GM10847 (cell line): ENCODE data around the gene FASN.

Source experiments
- POLR2A ChIP-seq: IDR thresholded peaks from 2 replicates; pipeline ENCODE4 v1.6.1; 2011; ENCODE audit not compliant: insufficient read length; ENCODE audit errors: extremely low read depth

The FASN gene

DNA sequence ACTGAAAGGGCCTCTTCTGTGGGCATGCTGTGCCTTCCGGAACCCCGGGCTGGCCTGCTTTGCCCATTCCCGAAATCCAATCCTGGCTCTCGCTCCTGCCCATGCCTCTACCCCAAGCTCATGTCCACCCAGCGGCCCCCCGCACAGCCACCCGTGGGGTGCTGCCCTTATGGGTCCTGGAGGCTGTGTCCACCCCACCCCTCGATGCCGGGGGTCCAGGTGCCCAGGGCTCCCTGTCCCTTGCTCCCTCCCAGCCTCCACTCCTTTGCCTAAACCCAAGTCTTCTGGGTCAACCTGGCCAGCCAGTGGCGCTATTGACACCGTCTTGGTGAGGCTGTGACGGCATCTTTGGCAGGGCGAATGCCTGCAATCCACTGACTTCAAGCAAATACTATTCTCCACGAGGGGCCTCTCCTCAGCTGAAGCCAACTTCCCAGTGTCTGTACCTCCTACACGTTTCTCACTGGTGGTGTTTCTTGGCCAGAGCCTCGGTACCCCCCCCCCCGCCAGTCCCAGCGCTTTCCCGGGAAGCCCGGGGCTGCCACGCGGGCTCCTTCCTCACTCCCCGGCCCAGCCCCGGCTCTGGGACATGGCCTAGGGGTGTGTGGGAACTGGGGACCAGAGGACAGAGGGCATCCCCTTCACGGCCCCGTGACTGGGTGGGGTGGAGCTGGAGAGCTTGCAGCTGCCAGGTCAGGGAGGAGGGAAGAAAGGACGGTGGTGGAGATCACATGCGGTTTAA, 20.2 kb downstream of the FASN start:
- TF ChIP-seq POLR2A: peak; percentile 4

DNA sequence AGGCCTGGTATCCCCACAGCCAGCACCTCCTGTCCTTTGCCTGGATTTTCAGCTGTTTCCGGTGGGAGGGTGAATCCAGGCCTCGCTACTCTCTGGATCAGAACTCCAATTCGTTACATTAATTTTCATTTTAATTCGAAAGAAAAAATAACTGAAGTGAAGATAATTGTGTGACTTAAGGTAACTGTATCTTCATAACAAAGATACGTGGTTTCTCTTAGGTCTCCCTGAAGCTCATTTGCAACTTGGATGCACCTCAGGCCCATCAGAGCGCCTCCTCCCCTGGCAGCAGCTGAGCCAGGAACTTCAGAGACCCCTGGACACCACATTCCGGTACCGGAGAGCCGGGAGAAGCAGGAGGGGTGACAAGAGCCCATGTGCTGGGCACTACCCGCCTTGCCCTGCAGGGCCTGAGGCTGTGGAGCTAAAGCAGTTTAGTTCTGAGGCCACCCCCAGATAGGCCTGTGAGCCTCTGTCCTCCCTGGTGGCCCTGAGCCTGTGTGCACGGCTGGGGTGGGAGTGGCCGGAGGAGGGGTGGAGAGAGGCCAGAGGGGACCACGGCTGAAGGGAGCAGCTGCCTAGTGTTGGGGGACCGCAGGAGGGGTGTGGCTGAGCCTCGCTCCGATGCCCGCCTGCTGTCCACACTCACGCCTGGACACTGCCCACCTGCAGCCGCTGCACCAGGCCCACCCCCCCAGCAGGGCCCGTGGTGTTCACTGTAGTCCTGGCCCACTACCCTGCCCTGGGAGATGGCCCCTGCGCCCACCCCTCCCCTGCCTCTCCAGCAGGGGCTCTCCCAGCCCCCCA, 21.0 kb downstream of the FASN start:
- TF ChIP-seq POLR2A: peak; percentile 23

- no peak for TF ChIP-seq POLR2A
These were observed 21.8 kb downstream of the FASN start for GRCh38 chr17:82076018-82076784.

- TF ChIP-seq POLR2A: no peak
These were observed 24.6 kb downstream of the FASN start for GRCh38 chr17:82073446-82073845.

DNA sequence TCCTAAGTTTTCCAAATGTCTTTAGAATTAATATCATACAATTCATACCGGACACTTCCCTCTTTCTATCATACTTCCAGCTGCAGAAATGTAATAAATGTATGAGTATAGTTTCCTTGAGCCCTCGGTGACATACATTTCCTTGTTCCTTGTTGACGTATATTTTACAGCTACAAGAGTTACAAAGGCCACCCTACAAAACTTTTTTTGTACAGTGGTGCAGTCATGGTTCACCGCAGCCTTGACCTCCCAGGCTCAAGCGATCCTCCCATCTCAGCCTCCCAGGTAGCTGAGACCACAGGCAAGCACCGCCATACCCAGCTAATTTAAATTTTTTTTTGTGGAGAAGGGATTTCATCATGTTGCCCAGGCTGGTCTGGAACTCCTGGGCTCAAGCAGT, 25.2 kb downstream of the FASN start:
- no peak for TF ChIP-seq POLR2A

DNA sequence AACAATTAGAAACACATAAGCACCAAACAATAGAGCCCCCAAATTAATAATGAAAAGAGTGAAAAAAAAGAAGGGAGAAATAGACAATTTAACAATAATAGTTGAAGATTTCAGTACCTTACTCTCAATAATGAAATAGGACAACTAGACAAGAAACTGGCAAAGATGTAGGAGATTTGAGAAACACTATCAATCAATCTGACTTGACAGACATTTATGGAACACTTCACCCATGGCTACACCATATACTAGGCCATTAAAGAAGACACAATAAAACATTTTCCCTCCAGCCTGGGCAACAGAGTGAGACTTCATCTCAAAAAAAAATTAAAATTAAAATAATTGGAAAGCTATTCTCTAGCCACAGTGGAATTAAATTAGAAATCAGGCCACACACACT, 27.4 kb downstream of the FASN start:
- no peak for TF ChIP-seq POLR2A

- peak; percentile 75 for TF ChIP-seq POLR2A
These were observed 32.3 kb downstream of the FASN start, which contains the start of gene DUS1L for GRCh38 chr17:82065638-82066303. DUS1L (minus strand) TSS chr17:82065804; CDS start chr17:82065059, 745 bp downstream.

DNA sequence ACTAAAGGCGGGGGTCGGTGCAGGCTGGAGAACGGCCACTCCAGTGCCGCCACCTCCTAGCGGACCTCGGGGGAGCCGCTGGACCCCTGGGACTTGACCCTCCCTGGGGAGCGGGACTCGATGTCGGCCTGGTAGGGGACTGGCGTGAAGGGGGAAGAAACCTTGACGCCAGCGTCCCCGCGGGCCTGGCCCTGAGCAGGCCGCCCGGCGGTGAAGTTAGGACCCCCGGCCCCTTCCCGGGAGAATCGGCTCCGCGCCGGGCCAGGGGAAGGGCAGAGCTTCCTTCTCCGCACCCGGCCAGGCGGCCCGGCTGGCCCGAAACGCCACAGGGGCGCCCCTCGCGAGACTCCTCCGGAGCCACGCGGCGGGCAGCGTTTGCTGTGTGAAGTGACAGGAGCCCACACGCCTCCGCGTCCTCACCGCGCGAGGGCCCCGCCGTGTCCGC, 32.8 kb downstream of the FASN start:
- no peak for TF ChIP-seq POLR2A

DNA sequence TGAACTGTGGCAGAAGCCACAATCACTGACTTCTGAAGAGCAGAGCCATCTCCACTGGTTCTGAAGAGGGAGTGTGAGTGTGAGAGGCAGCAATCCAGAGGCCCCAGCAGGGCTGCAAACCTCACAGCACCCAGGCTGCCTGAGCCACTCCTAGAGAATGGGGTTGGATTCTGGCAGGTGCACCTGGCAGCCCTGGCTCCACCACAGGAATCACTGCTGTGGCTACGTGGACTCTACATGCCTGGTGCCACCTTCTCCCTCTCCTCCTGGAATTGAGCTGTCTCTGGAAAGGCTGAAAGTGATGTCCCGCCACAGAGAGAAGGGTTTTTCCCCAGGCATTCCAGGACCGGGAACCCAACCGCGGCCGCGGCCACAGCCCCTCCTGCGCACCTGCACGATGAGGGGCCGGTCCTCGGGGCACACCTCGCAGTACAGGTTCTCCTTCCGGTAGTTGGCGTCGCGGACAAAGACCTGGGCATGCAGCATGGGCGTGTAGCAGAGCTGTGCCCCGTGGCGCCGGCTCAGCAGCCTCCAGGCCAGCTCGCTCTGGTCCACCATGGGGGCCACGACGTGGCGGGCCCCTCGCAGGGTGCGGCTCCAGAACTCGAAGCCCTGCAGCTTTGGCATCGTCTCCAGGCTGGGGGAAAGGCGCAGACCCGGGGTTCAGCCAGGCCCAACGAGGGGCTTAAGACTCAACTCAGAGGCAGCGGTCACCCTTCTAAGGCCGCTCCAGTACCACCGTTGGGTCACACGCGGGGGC, 33.4 kb downstream of the FASN start:
- TF ChIP-seq POLR2A: no peak

- TF ChIP-seq POLR2A: no peak
These were observed 34.3 kb downstream of the FASN start for GRCh38 chr17:82063424-82064415.

DNA sequence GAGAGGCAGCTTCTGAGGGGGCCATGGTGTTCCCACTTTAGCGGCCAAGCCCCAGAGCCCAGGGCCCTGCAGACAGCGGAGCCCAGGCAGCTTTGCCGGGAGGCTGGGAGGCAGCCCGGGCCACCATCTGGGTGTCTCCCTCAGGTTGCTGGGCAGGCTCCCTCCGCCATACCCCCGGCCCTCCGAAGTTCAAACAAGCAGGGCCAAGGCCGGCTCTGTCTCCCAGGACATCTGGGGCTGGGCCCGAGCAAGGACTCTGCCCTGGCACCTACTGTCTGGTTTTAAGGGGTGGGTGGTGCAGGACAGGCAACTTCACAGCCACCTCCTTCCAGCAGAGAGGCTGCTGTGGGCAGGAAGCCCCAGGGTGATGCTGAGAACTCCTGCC, 35.1 kb downstream of the FASN start:
- no peak for TF ChIP-seq POLR2A

DNA sequence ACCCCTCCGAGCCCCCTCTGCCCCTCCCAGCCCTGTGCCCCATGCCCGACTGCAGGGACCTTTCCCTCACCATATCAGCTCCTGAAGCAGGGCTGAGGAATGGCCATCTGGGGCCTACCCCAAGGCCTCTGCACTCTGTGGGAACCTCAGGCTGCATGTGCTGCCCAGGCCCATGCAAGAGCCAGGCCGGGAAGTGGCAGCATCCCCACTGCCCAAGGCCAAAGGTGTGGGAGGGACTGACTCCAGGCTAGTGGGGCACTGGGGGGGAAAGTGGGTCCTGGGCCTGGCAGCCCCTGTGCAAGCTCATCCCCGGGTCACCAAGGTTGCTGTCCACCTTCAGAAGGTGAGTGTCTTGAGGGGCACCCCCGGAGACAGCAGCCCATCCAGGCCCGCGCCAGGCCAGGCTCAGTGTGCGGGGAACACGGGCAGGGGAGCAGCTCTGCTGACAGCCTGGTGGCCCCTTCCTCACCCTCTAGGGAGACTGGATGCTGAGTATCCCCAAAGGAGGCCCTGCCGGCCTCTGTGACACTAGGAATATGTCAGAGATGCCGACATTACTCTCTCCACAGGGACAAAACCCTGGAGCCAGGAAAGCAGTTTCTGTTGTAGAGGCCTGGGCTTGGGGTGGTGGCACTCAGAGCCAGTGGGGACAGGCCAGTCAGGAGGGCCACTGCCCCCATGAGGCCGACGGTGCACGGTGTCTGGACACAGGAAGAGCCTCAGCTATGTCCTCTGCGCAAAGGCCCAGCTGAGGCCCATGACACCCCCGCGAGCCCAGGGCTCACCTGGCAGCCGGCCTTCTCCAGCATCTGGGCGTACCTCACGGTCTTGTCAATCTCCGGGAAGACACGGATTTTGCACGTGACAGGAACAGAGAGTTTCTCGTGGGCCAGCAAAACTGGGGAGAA, 35.7 kb downstream of the FASN start:
- no peak for TF ChIP-seq POLR2A
